Mononuclear cell (primary cell): ENCODE measurements around the gene VTI1A. TPM values are rescaled to one million over a fixed set of nuclear protein-coding genes. Genes with fewer than 3 reads are reported as not detected.
"Not testable (repeated sequence)": the region's sequence is repeated elsewhere in the genome, so short reads cannot be mapped to it uniquely, and the experiment has no call there.

Source experiments
- H3K27me3 ChIP-seq: 2 replicates; pipeline ENCODE4 v1.6.0; 2011; ENCODE audit warnings: low read length, control low read depth; ENCODE audit not compliant: insufficient read depth
- H3K4me1 ChIP-seq: 2 replicates; pipeline ENCODE4 v1.5.1; 2011; ENCODE audit warnings: mild to moderate bottlenecking, low read length, control low read depth; ENCODE audit not compliant: insufficient read depth
- H3K4me3 ChIP-seq: 2 replicates; pipeline ENCODE4 v1.5.1; 2011; ENCODE audit warnings: mild to moderate bottlenecking, low read length, moderate library complexity
- H3K9me3 ChIP-seq: 2 replicates; pipeline ENCODE4 v1.5.1; 2011; ENCODE audit warnings: low read depth, mild to moderate bottlenecking, control low read depth, low read length
- total RNA-seq: library from RNA; depleted of rRNA; stranded (reverse); fragments of >200 nt; gene quantifications from one replicate; pipeline ENCODE4 v1.2.3, GENCODE V29; 2012

VTI1A gene
- total RNA-seq, 1 donor, result 65.4 TPM

DNA sequence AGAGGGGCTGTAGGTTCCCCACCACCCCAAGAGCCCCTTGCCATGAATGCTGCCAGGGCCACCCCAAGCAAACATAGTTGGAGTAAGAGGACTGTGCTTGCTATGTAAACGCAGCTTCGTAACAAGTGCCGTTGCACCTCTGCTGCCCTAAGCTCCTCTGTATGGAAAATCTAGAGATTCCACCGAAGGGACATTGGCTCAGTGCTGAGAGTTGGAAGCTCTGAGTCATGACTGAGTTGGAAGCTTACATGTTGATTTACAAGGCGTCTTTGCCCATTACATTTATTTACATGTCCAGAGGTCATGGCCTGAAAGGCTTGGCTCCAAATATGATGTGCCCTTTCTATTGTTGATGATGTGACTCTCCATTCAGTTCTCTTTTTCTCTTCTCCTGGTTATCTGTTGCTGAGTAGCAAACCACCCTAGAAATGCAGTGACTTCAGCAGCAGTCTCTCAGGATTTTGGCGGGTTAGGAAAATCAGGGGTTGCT, 270.0 kb downstream of the VTI1A start:
- Histone ChIP-seq H3K9me3 (no peaks in the 10 kb centered on the region), H3K4me3 (no peak overlapping the region), H3K4me1 (no peaks in the 10 kb centered on the region), H3K27me3 (no peaks in the 10 kb centered on the region)

DNA sequence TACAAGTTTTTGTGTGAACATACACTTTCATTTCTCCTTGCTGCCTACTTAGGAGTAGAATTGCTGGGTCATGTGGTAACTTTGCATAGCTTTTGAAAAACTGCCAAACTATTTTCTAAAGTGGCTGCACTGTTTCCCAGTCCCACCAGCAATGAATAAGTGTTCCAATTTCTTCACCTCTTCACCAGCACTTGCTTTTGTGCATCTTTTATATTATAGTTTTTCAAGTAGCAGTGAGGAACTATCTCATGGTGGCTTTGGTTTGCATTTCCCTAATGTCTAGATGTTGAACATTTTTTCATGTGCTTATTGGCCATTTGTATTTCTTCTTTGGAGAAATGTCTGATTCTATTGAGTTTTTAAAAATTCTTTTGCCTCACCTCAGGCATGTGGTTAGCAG, 273.2 kb downstream of the VTI1A start:
- no peaks in the 10 kb centered on the region for H3K27me3 ChIP-seq
- H3K9me3 ChIP-seq, result no peaks in the 10 kb centered on the region
- no peak overlapping the region for H3K4me3 ChIP-seq
- no peaks in the 10 kb centered on the region for H3K4me1 ChIP-seq

DNA sequence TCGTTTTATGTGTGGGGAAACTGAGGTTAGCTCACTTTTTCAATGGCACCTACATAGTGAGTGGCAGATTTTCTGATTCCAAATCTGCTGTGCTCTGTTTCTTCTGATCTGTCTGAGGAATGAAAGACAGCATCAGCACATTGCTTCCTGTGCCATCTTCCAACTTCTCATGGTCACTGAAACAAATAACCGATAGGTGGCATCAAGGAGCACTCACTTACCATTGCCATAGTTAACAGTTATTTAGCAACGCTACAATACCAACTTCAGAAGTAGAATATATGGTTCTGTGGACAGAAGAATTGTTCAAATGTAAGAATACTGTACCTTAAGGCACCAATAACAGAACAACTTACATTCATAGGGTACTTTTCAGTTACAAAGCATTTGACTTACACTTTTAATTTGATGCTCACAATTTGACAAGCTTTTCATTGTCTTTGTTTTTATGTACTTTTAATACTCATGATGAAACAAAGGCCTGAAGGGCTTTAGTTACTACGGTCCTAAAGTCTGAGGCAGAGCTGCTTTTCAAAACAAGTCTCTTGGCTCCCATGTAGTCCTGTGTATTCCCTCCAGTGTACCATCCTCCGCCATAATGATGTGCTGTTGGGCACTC, 274.2 kb downstream of the VTI1A start:
- Histone ChIP-seq H3K4me1 (no peaks in the 10 kb centered on the region), H3K9me3 (no peaks in the 10 kb centered on the region), H3K4me3 (no peak overlapping the region), H3K27me3 (no peaks in the 10 kb centered on the region)

DNA sequence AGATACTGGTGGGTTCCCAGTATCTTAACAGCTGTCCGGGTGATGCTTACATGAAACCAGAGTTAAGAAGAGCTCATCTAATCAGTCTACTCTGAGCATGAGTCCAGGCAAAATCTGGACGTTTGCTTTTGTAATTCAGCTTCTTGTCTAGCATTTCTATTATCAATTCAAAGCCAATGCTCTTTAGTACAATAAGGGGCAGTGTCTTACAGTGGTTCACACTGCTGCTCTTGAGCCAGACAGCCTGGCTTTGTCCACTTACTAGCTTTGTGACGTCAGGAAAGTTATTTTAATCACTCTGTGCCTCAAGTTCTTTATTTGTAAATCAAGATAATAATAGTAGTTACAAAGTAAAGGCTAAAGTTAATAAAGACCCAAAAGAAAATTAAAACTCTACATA, 275.7 kb downstream of the VTI1A start:
- Histone ChIP-seq H3K27me3 (no peaks in the 10 kb centered on the region), H3K4me1 (no peaks in the 10 kb centered on the region), H3K4me3 (no peak overlapping the region), H3K9me3 (no peaks in the 10 kb centered on the region)

DNA sequence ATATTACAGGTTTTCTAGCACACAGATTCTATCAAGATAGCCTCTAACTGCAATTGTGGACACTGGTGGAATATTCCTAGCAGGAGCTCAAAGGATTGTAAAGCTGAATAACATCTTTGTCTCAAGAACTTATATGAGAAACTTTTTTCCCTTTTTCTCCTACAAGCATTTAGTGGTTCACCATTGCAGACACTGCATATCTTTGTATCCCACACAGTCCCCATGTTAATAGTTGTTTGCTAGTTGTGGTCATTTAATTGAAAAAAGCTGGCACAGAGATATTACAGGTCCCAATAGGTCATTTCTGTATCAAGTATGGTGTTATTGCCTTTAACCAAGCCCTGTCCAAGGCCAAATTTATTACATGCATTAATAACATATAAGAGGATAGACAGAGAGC, 276.9 kb downstream of the VTI1A start:
- no peaks in the 10 kb centered on the region for H3K27me3 ChIP-seq
- no peak overlapping the region for H3K4me3 ChIP-seq
- H3K9me3 ChIP-seq, result no peaks in the 10 kb centered on the region
- H3K4me1 ChIP-seq, result no peaks in the 10 kb centered on the region

DNA sequence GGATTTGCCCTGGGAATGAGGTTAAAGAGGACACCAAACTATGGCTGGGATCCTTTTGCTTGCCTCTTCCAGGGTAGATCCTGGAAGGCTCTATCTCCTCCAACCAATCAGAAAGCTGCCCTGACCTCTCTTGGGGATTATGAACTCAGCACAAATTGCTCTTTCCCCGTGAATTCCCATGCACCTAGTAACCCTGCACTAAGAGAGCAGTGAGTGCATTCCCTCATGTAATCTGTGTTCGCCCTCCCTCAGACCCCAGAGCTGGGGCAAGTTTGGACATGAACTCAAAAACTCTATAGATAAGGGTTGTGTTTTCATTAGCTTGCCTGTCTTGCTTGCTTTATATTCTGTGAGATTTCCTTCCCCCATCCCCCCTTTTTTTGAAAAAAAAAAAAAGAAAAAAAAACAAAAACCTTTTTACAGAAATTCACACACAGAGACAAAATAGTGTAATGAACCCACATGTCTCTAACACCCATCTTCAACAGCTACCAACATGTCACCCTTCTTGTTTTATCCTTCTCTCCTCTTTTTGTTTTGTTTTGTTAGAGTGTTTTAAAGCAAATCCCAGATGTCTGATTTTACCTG, 277.5 kb downstream of the VTI1A start:
- Histone ChIP-seq H3K4me3 (no peak overlapping the region), H3K9me3 (no peaks in the 10 kb centered on the region), H3K4me1 (no peaks in the 10 kb centered on the region), H3K27me3 (no peaks in the 10 kb centered on the region)

DNA sequence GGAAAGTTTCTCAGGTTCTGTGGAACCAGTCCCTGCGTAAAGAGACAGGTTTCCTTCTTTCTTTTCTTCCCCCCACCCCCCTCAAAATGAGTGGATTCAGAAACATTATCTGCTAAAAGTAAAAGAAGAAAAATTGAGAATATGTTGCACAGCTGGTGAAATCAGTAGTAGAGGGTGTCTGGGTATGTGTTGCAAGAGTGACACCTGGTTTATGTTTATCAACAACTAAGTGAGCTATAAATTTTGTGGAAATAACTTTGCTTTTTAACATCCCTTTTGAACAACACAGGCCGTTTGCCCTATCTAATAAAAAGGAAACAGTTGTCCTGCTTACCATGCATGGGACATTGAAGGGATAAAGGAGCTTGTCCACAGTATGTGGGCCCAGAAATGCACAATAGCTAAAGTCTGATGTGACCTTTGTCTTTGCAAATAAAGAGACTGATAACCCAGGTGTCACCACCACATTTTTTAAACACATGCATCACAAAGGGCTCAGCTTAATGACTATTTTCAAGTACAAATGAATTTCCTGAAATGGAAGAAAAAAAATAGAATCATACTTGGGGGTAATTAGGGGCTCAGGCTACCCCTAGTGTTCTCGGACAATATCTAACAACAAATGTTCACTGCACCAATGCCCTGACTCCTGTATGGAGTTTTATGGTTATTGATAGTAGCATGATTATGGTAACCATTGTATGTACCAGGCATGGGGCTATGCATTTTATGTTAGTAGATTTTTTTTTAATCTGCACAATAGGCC, 281.3 kb downstream of the VTI1A start:
- Histone ChIP-seq H3K9me3 (no peaks in the 10 kb centered on the region), H3K4me3 (no peak overlapping the region), H3K4me1 (no peaks in the 10 kb centered on the region), H3K27me3 (no peaks in the 10 kb centered on the region)

DNA sequence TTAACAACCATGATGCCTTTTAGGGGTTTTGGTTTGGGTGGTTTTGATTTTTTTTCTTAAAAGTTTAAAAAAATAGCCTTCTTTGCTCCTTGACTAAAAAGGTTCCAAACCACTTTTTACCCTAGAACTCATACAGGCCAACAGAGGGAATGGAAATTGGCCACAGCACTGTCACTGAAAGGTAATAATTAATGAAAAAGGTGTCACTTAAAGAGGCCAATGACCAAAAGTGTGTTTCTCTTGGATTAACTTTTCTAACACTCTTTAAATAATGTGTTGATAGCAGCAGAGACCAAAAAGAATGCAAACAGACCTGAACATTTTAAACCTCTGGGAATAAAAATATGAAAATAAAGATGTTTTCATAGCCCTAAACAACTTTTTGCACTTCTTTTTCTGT, 282.0 kb downstream of the VTI1A start:
- H3K4me3 ChIP-seq, result no peak overlapping the region
- H3K27me3 ChIP-seq, result no peaks in the 10 kb centered on the region
- no peaks in the 10 kb centered on the region for H3K9me3 ChIP-seq
- no peaks in the 10 kb centered on the region for H3K4me1 ChIP-seq

DNA sequence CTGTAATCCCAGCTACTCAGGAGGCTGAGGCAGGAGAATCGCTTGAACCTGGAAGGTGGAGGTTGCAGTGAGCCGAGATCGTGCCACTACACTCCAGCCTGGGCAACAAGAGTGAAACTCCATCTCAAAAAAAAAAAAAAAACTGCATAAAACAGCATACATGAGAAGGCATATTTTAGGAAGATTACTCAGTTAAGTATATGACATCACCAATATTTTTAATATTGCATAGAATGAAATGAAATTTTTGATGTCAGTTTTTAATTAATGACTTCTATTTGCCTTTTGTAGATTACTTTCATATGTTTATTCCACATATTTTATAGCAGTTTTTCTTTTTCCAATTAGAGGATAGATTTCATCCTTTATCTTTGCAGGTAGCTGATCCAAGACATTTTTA, 284.4 kb downstream of the VTI1A start:
- not testable (repeated sequence) for H3K27me3 ChIP-seq, H3K9me3 ChIP-seq, H3K4me3 ChIP-seq, H3K4me1 ChIP-seq

DNA sequence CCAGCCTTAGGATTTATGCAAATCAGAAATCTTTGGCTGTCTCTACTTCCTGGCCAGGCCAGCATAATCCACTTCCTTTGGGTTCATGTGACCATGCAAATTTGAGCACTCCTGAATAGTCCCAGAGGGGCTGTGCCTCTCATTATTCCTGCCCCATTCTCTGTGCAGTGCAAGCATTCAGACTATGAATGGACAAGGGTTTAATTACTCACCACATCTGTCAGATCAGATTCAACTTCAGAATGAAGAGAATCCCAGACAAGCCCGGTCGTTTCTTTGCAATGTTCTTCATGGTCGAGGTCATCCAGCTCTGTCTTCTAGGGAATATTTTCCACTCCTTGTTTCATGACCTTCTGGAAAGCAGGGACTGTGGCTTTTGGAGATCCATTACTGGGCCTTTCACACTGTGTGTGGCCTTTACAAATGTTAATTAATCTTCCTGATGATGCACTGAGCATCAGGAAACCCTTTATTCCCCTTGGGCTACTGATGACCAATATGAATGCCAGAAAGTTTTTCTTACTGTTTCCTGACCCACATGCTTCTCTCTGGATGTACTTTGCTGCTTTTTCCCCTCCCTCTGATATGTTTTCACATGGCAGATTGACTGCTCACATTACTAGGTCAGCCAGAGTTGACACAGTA, 285.4 kb downstream of the VTI1A start:
- Histone ChIP-seq H3K27me3 (no peaks in the 10 kb centered on the region), H3K4me3 (no peak overlapping the region), H3K4me1 (no peaks in the 10 kb centered on the region), H3K9me3 (no peaks in the 10 kb centered on the region)

DNA sequence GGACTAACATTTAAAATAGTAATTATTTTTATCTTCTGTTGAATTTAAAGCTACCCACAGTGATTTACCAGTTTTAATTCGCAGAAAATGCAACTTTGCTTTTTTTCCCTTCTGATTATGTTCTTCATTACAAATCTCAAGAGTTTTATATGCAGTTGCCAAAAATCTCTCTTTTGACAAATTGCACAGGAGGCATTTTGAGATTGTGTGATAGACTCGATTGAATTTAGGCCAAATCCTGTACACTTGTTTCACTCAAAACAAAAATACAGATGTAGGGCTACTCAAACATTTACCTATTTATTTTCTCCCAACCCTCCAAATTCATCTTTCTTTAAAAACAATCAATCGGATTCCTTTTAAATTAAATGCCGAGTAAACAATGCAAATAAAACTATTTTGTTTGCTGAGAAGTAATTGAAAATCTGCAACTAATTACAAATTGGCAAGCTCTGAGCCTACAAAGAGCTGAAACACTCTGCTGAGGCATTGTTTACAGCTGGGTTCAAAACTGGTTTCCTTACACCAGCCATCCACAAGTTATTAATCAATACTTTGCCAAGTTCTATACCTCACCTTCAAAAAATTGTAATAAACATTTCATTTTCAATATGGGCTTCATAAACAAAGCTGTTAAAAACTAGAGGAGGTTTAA, 288.2 kb downstream of the VTI1A start:
- Histone ChIP-seq H3K9me3 (no peaks in the 10 kb centered on the region), H3K4me3 (no peak overlapping the region), H3K27me3 (no peaks in the 10 kb centered on the region), H3K4me1 (no peaks in the 10 kb centered on the region)

DNA sequence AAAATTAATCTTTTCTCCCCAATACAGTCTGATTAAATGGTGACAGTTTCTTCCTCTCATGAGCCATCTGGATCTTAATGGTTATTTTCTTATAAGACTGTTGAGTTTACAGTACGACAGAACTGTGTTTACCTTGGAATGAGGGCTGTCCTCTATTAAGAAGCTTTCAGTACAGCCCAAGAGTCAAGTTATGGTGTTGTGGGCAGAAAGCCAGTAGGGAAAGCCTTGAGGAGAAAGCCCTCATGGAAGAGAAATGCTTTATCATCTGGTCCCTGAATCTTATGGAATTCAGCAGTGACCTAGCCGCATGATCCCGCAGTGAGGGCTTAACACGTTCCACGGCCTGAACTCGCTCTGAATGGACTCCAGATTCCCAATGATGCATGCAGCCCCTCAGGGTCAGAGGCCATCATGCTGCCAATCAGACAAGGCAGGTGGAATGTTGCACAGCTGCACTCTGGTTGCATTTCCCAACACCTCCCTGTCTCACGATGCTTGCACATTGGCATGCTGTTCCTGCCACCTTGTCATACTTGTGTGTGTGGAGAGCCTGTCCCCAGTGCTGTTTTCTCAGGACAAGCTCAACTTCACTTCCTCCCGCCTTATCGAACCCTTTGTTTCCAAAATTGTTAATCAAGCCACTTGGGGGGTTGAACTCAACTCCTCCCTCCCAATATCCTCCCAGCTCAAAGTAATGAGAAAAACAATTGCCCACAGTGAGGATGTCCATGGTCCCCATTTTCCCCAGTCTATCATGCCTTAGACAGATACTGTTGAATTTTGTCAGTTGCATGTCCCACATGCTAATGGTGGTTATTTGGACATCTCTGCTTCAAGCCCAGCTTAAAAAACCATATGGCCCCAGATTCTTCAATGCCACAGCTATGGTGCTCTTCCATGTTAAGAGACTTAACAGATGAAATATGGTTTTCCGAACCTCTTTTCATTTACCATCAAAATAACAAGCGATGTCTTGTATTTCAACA, 291.9 kb downstream of the VTI1A start:
- Histone ChIP-seq H3K9me3 (no peaks in the 10 kb centered on the region), H3K27me3 (no peaks in the 10 kb centered on the region), H3K4me3 (no peak overlapping the region), H3K4me1 (no peaks in the 10 kb centered on the region)

DNA sequence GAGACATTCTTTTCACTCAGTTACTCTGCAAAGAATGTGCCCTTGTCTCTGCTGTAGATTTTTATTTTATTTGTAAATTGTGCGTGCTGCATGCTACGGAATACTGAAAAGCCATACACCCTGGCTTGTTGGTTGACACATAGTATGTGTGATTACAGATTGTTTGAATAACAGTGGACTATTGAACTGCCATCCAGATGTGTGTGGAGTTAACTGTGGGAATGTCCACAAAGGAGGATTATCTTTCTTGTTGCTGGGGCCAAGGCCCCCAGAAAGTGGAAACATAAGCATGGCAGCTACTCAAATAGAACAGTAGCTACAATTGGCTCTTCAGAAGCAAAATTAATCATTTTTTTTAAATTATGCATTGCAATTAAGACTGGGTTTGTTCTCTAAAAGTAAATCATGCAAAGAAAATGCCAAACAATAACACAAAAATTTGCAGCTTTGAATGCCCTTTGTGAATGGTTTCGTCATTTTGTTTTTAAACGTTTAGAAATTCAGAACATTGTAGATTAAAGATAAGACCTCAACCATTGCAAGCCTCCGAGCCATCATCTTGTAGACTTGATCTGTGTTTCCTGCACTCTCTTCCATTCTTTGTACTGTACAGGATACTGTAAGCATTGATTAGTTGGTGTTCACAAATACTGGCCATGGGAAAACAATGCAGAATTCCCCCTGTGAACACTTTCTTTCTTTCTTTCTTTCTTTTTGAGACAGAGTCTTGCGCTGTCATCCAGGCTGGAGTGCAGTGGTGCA, 292.8 kb downstream of the VTI1A start:
- Histone ChIP-seq H3K27me3 (no peaks in the 10 kb centered on the region), H3K4me3 (no peak overlapping the region), H3K4me1 (peaks cover 3% of the 10 kb centered on the region), H3K9me3 (no peaks in the 10 kb centered on the region)
